GM19193 (cell line): Measurements from ENCODE around the gene GRID1.

Source experiments
- POLR2A ChIP-seq: IDR thresholded peaks from 4 replicates; pipeline ENCODE4 v1.6.1; 2011; ENCODE audit not compliant: insufficient read depth, insufficient read length; ENCODE audit errors: extremely low read depth

The GRID1 gene

DNA sequence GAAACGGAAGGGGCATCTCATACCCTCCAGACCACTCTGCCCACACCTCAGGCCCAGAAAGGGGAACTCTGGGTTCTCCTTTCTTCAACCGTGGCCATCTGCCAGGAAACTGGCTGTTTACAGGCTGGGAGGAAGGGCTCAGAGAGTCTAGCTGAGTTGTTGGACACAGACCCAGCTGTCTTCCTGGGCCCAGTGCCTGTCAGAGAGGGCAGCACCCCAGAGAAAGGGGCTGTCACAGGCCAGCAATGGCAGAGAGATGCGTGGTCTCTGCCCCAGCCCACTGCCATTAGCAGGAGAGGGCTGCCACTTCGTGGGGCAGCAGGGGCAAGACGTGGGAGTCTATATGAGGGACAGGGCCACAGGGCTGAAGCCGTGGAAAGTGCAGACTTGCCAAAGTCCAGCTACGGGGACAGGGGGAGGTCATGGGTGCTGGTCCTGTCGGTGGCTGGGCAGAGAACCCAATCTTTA, 11.0 kb downstream of the GRID1 start:
- TF ChIP-seq POLR2A: no peak

DNA sequence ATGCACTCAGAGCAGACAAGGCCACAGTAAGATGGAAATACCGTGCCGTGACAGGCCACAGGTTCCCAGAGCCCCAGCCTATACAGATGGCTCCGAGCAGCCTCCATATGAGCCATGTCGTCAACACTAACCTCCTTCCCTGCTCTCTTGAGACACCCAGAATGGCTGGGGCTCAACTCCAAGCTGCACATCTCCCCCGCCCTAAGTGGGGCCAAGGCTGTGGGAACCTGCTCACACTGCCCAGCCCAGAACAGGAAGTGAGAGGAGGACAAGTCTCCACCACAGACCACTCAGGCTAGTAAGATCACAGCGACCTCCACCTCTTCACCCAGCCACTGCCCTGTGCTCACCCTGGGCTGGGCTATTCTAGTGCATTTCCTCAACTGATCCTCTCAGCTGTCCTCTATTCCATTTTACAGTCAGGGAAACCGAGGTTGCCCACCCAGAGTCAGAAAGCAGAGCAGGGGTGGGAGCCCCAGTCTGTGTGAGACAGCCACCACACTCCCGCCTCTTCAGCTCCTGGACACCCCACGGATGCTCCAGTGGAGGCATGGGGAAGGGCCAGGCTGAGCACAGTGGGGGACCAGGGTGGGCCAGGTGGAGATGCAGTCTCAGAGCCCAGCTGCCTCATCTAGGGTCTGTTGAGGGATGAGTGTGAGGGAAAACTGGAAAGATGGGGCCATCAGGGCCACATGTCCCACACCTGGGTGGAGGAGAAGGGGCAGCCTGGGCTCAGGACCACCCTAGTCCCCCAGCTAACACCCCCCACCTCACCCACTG, 11.6 kb downstream of the GRID1 start:
- TF ChIP-seq POLR2A: no peak

- TF ChIP-seq POLR2A: no peak
Observed at GRCh38 chr10:86353506-86354485, 12.8 kb downstream of the GRID1 start.

DNA sequence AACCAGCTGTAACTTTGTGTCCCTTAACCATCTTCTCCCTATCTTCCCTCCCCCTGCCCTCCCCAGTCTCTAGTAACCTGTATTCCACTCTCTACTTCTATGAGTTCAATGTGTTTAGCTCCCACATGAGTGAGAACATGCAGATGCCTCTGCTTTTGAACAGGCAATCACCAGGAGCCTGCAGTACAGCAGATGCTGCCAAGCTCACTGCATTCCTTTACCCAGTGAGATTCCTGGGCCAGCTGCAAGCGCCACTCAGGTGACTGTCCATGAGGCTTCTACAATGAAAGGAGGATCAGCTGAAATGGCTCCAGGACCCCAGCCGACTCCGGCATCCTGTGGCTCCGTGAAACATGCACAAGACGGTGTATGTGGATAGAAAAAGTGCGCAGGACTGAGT, 15.7 kb downstream of the GRID1 start:
- no peak for TF ChIP-seq POLR2A

GRCh38 chr10:86349940-86350630, 16.5 kb downstream of the GRID1 start:
- TF ChIP-seq POLR2A: no peak

DNA sequence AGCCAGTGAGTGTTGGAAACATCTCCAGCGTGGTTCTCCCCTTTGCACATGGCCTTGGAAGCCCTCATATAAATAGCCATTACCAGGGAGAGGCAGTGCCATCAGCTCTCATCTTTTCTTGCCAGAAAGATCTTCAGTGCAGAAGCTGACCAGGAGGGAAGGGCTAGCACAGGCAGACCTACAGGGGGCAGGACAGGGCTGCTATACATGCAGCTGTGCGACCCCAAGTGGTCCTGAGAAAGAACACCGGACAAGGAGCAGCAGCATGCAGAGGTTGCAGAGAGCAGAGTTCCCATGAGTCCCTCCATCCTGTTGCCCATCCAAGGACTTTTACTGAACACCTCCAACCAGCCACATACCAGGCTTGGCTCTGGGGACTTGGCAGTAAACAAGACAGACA, 17.1 kb downstream of the GRID1 start:
- TF ChIP-seq POLR2A: no peak

- no peak for TF ChIP-seq POLR2A
Observed at GRCh38 chr10:86348321-86349210, 18.0 kb downstream of the GRID1 start.

- TF ChIP-seq POLR2A: no peak
Observed at GRCh38 chr10:86347856-86348255, 18.7 kb downstream of the GRID1 start.

DNA sequence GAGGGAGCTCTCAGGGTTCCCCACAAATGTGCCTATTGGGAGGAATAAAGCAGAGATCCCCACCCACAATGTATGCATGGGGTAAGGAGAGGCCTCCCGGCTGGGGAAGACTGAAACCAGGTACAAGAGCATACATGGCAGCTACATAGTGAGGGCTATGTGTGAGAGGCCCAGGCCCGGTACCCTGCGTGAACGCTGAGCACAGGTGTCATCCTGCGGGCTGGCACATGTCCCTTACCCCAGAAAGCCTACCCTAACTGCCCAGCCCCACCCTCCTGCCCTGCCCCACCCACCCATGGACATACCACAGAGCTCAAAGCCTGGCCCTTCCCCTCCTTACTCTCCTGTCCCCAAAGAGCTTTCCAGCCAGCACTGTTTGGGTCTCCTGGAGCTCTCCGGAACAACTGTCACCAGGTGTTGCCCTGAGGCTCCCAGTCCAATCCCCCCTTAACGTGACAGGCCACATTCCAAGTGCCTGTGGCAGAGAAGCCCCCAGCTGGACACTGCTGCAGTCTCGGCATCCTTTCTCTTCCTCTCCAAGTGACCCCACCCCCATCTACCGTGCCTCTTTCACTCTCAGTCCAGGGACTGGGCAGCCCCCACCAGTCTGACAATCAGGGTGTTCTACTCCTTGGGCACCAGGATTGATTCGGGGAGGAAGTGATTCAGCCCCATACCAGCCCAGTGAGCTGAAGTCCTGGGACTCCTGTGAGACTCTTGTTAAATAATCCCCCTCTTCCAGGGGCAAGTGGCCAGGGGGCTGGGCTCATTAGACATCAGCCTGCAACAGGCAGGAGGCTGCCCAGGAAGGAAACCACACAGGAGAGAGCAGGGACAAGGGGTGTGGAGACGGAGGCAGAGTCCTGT, 19.6 kb downstream of the GRID1 start:
- no peak for TF ChIP-seq POLR2A

DNA sequence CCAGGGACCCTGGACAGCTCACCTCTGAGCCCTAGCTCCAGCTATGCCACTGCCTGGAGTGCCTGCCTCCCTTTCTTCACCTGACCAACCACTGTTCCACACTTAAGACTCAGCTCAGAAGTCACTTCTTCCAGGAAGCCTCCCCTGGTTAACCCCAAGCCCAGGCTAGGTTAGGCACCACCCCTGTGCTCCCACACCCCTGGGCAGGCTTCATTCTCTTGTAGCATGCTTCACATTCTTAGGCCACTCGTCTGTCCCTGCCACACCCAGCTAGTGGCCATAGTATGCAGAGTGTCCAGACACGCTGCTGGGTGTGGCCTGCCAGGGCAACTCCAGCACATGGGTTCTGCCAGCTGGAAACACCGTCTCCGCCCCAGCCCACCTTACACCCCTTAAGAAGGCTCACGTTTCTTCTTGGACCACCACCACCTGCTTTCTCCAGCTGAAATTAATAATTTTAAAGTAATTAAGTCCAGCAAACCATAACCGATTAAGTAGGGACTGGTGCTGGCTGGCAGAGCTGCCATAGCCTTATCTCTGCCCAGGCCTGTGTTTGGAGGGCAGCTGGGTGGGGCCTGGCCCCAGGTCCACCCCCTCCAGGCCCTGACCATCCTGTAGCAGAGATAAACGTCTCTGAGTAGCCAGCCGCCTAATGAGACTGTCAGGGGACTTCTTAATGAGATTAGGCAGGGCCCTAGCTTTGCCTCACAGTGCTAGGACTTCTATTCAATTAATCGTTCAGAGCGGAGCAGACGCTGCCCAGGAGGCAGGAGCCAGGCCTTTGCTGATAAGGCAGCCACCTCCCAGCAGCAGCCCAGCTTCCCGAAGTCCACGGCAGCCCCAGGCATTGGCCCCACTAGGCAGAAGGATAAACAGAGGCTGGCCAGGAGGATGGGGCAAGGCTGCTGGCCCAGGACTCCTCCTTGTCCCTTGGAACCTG, 20.5 kb downstream of the GRID1 start:
- TF ChIP-seq POLR2A: no peak

- no peak for TF ChIP-seq POLR2A
Observed at GRCh38 chr10:86345296-86345858, 21.2 kb downstream of the GRID1 start.

DNA sequence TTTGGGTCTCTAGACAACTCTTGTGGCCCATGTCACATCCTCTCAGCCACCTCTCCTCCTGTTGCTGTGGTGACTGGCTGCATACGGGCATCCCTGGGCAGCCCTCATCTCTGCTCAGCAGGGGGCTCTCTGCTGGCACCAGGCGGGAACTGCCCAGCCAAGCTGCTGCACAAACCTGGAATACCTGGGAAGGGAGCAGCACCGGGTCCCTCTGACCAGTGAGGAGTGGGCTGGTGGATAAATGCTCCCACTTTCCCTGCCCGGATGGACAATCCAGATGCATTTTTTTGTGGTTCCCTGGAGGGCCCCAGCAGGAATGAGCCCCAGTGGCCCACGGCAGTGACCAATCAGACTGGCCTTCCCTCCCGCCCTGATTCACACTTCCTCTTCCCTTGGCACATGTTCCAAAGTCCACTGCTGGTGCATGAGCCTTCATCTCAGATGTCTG, 21.9 kb downstream of the GRID1 start:
- TF ChIP-seq POLR2A: no peak
